Peyer's patch (tissue), 4 donors: ENCODE data around the gene NANP. TPM values are rescaled to one million over a fixed set of nuclear protein-coding genes. Genes with fewer than 3 reads are reported as not detected.
"Not testable (repeated sequence)": the region's sequence is repeated elsewhere in the genome, so short reads cannot be mapped to it uniquely, and the experiment has no call there.

Experiments
- DNase-seq, 3 donors: peaks; one replicate each; pipeline ENCODE4 v3.0.0-alpha.2; 2017 to 2019
- H3K27ac ChIP-seq, 4 donors: fragments of 200-600 bp; sonication (generic); one replicate each; pipeline ENCODE4 v1.5.1; 2016 to 2019
- H3K27me3 ChIP-seq, 2 donors: fragments of 200-600 bp; sonication (generic); one replicate each; pipeline ENCODE4 v1.5.1; 2019
- H3K36me3 ChIP-seq, 3 donors: fragments of 200-600 bp; sonication (generic); one replicate each; pipeline ENCODE4 v1.5.1; 2016 to 2019
- H3K4me1 ChIP-seq, 4 donors: fragments of 200-600 bp; sonication (generic); one replicate each; pipeline ENCODE4 v1.5.1; 2016 to 2019
- H3K4me3 ChIP-seq, 4 donors: fragments of 200-600 bp; sonication (generic); 1 replicate in 3 of 4; 2 replicates in 1 of 4; pipeline ENCODE4 v1.5.1; 2016 to 2019; ENCODE audit warnings: mild to moderate bottlenecking in 1 of 4
- H3K9me3 ChIP-seq, 4 donors: fragments of 200-600 bp; sonication (generic); one replicate each; pipeline ENCODE4 v1.5.1; 2016 to 2019; ENCODE audit warnings: mild to moderate bottlenecking in 1 of 4
- POLR2A ChIP-seq, 2 donors: fragments of 450-650 bp; IDR thresholded peaks; one replicate each; pipeline ENCODE4 v1.5.1; 2017; ENCODE audit warnings: antibody characterized with exemption in 2 of 2, mild to moderate bottlenecking in 2 of 2, moderate library complexity in 2 of 2
- total RNA-seq, 4 donors: library from RNA; depleted of rRNA; stranded (reverse); fragments of >200 nt; gene quantifications; one replicate each; pipeline ENCODE4 v1.1.0, GENCODE V29; 2016
- TF ChIP-seq, protein P1 (sequence below), 6 experiments: fragments of 450-650 bp in 4 of 6; fragments of 200-600 bp in 2 of 6; sonication (generic) in 1 of 6; IDR thresholded peaks; one replicate each; pipeline ENCODE4 v1.5.1; 2017 to 2019; ENCODE audit warnings: antibody characterized with exemption in 6 of 6, mild to moderate bottlenecking in 3 of 6, moderate library complexity in 1 of 6

NANP gene
- total RNA-seq, 4 donors from 2014 or later: 3.2 to 5.0 (median 3.5) TPM

DNA sequence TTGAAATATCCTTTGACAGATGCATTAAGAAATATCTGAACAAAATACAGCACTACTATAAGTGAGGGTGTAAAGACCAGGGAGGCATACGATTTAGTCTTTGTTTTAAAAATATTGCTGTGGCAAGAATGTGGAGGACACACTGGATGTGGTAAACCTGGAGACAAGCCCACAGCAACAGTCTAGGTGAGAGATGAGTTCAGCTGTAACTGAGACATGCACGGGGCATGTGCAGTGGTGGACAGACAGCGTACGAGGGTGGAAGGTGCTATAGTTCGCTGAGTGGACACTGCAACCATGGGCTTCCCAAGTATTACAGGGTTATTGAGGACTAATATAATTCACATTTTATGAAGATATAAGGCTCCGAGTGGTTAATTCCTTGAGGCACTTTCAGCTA, 1.8 kb downstream of the NANP start:
- Histone ChIP-seq H3K4me1 (peaks cover 0 to 7% (median 2%) of the 10 kb centered on the region in 4 donors), H3K27me3 (no peaks in the 10 kb centered on the region), H3K27ac (no peak overlapping the region), H3K36me3 (no peaks in the 10 kb centered on the region), H3K4me3 (no peak overlapping the region), H3K9me3 (no peaks in the 10 kb centered on the region)
- TF ChIP-seq, protein P1, sequence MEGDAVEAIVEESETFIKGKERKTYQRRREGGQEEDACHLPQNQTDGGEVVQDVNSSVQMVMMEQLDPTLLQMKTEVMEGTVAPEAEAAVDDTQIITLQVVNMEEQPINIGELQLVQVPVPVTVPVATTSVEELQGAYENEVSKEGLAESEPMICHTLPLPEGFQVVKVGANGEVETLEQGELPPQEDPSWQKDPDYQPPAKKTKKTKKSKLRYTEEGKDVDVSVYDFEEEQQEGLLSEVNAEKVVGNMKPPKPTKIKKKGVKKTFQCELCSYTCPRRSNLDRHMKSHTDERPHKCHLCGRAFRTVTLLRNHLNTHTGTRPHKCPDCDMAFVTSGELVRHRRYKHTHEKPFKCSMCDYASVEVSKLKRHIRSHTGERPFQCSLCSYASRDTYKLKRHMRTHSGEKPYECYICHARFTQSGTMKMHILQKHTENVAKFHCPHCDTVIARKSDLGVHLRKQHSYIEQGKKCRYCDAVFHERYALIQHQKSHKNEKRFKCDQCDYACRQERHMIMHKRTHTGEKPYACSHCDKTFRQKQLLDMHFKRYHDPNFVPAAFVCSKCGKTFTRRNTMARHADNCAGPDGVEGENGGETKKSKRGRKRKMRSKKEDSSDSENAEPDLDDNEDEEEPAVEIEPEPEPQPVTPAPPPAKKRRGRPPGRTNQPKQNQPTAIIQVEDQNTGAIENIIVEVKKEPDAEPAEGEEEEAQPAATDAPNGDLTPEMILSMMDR (IDR thresholded peaks at IDR 0.05): no peak
- no peak for TF ChIP-seq POLR2A (IDR thresholded peaks at IDR 0.05)
- no peak for DNase-seq

DNA sequence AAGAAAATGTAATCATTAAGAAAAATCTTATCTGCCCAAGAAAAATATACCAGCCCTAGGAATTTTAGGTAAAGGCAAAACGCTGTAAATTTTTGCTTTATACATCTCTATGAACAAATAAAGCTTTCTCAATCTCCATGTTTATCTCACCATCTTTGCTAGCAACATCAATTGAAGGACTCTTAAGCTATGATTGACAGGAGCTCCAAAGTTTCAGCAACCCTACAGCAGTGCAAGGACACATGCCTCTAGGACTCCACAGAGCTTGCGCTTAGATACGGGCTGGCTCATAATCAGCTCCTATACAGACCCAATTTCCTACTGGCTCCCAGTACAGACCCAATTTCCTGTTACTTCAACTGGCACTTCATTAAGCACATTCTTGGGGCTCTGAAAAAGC, 4.3 kb downstream of the NANP start:
- TF ChIP-seq POLR2A (IDR thresholded peaks at IDR 0.05): no peak
- TF ChIP-seq, protein P1 (IDR thresholded peaks at IDR 0.05): no peak
- peaks cover 0 to 3% (median 1%) of the 10 kb centered on the region in 4 donors for H3K4me1 ChIP-seq
- no peak overlapping the region for H3K27ac ChIP-seq
- no peak overlapping the region for H3K4me3 ChIP-seq
- no peaks in the 10 kb centered on the region for H3K27me3 ChIP-seq
- peaks cover 0 to 14% (median 0%) of the 10 kb centered on the region in 3 donors for H3K36me3 ChIP-seq
- no peak for DNase-seq
- H3K9me3 ChIP-seq: no peaks in the 10 kb centered on the region

DNA sequence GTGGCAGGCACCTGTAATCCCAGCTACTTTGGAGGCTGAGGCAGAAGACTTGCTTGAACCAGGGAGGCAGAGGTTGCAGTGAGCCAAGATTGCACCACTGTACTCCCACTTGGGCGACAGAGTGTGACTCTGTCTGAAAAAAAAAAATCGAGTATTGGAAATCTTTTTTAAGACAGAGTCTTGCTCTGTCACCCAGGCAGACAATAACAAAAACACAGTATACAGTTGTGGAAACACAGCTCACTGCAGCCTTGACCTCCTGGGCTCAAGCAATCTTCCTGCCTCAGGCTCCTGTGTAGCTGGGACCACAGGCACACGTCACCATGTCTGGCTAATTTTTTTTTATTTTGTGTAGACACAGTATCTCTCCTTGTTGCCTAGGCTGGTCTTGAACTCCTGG, 15.0 kb downstream of the NANP start:
- Histone ChIP-seq H3K4me3 (no peak overlapping the region), H3K27me3 (no peaks in the 10 kb centered on the region), H3K27ac (no peak overlapping the region), H3K4me1 (no peaks in the 10 kb centered on the region), H3K36me3 (no peaks in the 10 kb centered on the region), H3K9me3 (no peaks in the 10 kb centered on the region)
- no peak for TF ChIP-seq POLR2A (IDR thresholded peaks at IDR 0.05)
- TF ChIP-seq, protein P1 (IDR thresholded peaks at IDR 0.05): no peak
- no peak for DNase-seq

DNA sequence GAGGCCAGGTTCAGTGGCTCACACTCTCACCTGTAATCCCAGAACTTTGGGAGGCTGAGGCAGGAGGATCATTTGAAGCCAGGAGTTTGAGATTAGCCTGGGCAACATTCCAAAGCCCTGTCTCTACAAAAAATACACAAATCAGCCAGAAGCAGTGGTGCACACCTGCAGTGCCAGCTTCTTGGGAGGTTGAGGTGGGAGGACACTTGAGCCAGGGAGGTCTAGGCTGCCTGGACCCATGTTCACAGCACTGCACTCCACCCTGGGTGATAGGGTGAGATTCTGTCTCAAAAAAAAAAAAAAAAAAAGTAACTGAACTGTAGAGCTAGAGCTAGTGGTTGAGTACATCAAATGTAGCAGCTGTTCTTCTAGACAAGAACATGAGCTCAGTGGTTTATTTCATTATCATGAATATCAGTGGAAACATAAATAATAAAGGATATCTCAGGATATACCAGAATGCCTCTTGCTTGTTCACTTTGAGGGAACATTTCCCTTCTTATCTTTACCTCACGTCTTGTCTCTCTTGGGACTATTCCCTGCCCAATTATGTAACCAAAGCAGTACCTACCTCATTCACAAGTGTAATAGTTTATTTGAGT, 17.6 kb downstream of the NANP start:
- H3K4me1 ChIP-seq: no peaks in the 10 kb centered on the region
- H3K36me3 ChIP-seq: no peaks in the 10 kb centered on the region
- no peaks in the 10 kb centered on the region for H3K9me3 ChIP-seq
- TF ChIP-seq POLR2A (IDR thresholded peaks at IDR 0.05): no peak
- TF ChIP-seq, protein P1 (IDR thresholded peaks at IDR 0.05): no peak
- no peaks in the 10 kb centered on the region for H3K27me3 ChIP-seq
- H3K4me3 ChIP-seq: no peak overlapping the region
- no peak overlapping the region for H3K27ac ChIP-seq
- no peak for DNase-seq

DNA sequence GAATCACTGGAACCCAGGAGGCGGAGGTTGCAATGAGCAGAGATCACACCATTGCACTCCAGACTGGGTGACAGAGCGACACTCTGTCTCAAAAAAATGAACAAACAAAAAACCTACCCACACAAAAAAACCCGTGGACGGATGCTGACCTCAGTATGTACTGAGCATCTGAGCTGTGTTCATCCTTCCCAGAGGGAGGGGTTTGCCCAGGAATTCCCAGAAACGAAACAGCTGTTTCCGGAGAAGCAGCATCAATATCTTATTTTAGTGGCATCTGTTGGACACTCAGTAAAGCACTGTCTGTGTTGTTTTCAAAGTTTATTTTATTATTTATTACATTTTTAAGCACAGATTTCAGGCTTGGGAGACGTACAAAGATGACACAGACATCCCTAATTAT, 18.7 kb downstream of the NANP start:
- DNase-seq: no peak
- TF ChIP-seq, protein P1 (IDR thresholded peaks at IDR 0.05): no peak
- no peak for TF ChIP-seq POLR2A (IDR thresholded peaks at IDR 0.05)
- H3K9me3 ChIP-seq: no peaks in the 10 kb centered on the region
- H3K27me3 ChIP-seq: no peaks in the 10 kb centered on the region
- H3K27ac ChIP-seq: no peak overlapping the region
- no peak overlapping the region for H3K4me3 ChIP-seq
- no peaks in the 10 kb centered on the region for H3K4me1 ChIP-seq
- no peaks in the 10 kb centered on the region for H3K36me3 ChIP-seq

DNA sequence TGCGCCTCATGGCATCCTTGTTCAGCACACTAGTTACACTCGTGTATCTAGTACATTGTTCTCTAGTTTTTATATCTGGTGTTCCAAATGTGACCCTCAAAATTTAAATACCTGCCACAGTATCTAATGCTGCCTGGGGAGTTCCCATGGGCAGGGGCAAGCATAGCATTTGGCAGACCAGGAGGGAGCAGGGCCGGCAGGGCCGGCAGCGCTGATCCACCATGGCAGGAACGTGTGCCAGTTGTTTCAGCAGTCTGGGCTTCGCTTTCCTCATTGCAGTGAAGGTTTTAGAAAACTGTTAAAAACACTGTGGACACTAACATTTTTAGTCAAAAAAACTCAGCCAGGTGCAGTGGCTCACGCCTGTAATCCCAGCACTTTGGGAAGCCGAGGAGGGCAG, 19.2 kb downstream of the NANP start:
- no peaks in the 10 kb centered on the region for H3K27me3 ChIP-seq
- DNase-seq: no peak
- H3K27ac ChIP-seq: no peak overlapping the region
- H3K4me1 ChIP-seq: no peaks in the 10 kb centered on the region
- H3K36me3 ChIP-seq: no peaks in the 10 kb centered on the region
- no peak for TF ChIP-seq POLR2A (IDR thresholded peaks at IDR 0.05)
- TF ChIP-seq, protein P1 (IDR thresholded peaks at IDR 0.05): no peak
- H3K9me3 ChIP-seq: no peaks in the 10 kb centered on the region
- H3K4me3 ChIP-seq: no peak overlapping the region

DNA sequence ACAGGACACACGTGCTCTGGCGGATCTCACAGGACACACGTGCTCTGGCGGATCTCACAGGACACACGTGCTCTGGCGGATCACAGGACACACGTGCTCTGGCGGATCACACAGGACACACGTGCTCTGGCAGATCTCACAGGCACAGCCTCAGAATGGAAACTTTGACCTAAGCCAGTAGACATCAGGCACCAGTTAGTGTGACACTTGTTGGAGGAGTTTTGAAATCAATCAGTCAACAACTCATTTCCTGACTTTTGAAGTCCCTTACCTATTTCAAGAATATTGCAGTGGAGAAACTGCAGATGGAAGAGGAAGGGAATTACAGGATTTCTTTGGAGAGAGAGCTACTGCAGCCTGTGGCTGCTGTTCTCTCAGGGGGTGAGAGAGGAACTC, 20.9 kb downstream of the NANP start:
- not testable (repeated sequence) for H3K4me1 ChIP-seq, H3K4me3 ChIP-seq, H3K27me3 ChIP-seq, H3K27ac ChIP-seq, DNase-seq, H3K36me3 ChIP-seq, H3K9me3 ChIP-seq

DNA sequence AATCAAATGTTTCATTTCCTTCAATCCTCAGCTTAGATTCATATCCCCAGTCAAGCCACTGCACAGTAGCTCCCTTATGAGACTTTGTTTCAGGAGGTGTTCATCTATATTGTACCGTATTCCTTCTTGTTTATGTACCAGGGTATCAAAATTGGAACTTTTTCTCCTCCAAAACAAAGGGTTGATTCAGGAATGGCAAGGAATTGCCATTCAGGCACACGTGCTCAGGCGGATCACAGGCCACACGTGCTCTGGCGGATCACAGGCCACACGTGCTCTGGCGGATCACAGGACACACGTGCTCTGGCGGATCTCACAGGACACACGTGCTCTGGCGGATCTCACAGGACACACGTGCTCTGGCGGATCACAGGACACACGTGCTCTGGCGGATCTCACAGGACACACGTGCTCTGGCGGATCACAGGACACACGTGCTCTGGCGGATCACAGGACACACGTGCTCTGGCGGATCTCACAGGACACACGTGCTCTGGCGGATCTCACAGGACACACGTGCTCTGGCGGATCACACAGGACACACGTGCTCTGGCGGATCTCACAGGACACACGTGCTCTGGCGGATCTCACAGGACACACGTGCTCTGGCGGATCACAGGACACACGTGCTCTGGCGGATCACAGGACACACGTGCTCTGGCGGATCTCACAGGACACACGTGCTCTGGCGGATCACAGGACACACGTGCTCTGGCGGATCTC, 21.5 kb downstream of the NANP start:
- not testable (repeated sequence) for H3K4me1 ChIP-seq, H3K27ac ChIP-seq, H3K36me3 ChIP-seq, H3K9me3 ChIP-seq, DNase-seq, H3K4me3 ChIP-seq, H3K27me3 ChIP-seq
